ENCODE data around the gene PTPRU.

Gene PTPRU

DNA sequence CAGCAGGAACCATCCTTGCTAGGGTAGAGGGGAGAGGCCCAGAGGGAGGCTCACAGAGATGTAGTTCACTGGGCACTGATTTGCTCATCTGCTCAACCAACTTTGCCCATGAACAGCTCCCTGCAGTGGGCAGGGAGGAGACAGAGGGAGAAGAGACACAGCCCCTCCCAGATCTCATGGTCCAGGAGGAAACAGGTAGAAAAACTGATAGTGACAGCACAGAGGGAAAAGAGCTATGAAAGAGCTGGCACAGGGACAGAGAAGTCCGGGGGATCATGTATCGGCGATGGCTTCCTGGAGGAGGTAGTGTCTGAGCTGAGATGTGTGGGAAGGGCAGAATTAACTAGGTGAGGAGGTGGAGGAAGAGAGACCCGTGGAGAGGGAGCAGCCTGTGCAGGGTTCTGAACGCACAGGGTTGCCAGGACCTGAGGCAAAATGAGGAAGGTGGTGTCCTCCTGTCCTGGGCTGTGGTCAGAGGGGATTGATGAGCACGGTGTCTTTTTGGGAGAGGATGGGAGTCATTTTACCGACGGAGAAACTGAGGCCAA is 85.9 kb downstream of the PTPRU start:
- Histone ChIP-seq H3K4me3 (no peak overlapping the region), H3K27ac (no peak overlapping the region)
- TF ChIP-seq, protein P1, sequence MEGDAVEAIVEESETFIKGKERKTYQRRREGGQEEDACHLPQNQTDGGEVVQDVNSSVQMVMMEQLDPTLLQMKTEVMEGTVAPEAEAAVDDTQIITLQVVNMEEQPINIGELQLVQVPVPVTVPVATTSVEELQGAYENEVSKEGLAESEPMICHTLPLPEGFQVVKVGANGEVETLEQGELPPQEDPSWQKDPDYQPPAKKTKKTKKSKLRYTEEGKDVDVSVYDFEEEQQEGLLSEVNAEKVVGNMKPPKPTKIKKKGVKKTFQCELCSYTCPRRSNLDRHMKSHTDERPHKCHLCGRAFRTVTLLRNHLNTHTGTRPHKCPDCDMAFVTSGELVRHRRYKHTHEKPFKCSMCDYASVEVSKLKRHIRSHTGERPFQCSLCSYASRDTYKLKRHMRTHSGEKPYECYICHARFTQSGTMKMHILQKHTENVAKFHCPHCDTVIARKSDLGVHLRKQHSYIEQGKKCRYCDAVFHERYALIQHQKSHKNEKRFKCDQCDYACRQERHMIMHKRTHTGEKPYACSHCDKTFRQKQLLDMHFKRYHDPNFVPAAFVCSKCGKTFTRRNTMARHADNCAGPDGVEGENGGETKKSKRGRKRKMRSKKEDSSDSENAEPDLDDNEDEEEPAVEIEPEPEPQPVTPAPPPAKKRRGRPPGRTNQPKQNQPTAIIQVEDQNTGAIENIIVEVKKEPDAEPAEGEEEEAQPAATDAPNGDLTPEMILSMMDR (IDR thresholded peaks at IDR 0.05), result no peak
- no peak for DNase-seq (ENCODE audit: low spot score)

DNA sequence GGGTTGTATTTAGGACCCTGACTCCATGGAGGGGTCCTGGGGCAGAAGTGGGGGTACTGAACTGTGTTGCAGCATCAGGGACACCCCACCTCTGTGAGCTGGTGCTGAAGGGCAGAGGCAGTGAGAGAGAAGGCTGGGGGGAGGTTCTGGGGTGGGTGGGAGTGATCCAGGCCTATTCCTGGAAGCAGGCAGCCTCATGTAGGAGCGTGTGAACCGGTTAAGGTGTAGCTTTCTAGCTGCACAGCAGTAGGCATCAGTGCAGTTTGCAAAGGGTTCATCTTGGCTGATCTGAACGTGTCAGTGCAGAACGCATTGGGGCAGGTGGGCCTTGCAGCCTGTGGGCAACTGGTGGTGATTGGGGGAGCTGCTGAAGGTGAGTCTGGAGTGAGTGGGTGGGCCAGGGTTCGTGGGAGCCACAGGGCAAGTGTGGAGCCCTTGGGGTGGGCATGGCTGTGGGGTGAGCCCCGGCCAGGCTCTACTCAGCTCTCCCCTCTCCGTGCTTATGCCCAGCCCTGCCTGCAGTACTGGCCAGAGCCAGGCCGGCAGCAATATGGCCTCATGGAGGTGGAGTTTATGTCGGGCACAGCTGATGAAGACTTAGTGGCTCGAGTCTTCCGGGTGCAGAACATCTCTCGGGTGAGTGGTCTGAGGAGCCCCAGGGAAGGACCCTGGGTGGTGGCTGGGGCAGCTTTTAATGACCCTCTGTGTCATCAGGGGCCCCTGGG is 86.7 kb downstream of the PTPRU start:
- TF ChIP-seq, protein P1 (IDR thresholded peaks at IDR 0.05), result no peak
- DNase-seq (ENCODE audit: low spot score), result no peak
- no peak overlapping the region for H3K27ac ChIP-seq
- H3K4me3 ChIP-seq, result no peak overlapping the region

DNA sequence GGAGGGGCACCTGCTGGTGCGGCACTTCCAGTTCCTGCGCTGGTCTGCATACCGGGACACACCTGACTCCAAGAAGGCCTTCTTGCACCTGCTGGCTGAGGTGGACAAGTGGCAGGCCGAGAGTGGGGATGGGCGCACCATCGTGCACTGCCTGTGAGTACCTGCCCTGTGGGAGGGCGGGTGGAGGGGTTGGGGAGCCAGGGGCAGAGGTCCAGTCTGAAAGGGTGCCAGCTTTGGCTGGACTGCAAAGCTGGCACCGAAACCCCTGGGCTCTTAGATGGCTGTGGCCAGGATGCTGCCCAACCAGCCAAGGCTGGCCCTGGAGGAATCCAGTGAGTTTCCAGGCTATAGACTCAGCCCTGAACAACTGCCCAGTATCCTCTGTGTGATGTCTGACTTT is 87.3 kb downstream of the PTPRU start:
- H3K4me3 ChIP-seq, result no peak overlapping the region
- TF ChIP-seq, protein P1 (IDR thresholded peaks at IDR 0.05), result no peak
- H3K27ac ChIP-seq, result no peak overlapping the region
- DNase-seq (ENCODE audit: low spot score), result no peak

DNA sequence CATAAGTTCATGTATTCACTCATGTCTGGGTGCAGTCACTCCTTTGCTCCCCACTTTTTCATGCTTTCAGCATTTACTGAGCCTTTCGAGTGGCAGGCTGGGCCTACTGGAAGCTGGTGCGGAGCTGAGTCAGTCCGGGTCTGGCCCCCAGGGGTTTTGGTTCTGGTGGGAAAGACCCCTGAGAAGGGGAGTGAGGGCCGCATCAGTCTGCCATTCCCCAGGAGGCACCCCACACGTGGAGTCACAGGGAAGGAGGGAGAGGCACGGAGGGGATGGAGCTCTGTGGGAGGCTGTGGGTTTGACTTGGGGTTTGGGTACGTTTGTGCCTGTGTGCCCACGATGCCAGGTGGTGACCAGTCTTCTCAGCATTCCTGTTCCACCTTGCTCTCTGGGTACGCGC is 87.9 kb downstream of the PTPRU start:
- TF ChIP-seq, protein P1 (IDR thresholded peaks at IDR 0.05), result no peak
- DNase-seq (ENCODE audit: low spot score), result no peak
- Histone ChIP-seq H3K4me3 (no peak overlapping the region), H3K27ac (no peak overlapping the region)

DNA sequence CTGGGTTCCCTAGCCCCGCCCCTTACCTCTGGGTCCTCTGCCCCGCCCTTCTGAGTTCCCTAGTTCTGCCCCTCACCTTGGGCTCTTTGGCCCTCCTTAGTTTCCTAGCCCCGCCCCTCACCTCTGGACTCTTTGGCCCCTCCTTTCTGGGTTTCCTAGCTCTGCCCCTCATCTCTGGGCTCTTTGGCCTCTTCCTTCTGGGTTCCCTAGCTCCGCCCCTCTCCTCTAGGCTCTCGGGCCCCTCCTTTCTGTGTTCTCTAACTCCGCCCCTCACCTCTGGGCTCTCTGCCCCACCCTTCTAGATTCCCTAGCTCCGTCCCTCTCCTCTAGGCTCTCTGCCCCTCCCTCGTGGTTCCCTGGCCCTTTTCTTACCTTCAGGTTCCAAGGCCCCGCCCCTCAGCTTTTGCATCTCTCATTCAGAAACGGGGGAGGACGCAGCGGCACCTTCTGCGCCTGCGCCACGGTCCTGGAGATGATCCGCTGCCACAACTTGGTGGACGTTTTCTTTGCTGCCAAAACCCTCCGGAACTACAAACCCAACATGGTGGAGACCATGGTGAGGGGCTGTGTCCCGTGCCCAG is 88.5 kb downstream of the PTPRU start:
- TF ChIP-seq, protein P1 (IDR thresholded peaks at IDR 0.05), result no peak
- no peak overlapping the region for H3K4me3 ChIP-seq
- no peak overlapping the region for H3K27ac ChIP-seq

DNA sequence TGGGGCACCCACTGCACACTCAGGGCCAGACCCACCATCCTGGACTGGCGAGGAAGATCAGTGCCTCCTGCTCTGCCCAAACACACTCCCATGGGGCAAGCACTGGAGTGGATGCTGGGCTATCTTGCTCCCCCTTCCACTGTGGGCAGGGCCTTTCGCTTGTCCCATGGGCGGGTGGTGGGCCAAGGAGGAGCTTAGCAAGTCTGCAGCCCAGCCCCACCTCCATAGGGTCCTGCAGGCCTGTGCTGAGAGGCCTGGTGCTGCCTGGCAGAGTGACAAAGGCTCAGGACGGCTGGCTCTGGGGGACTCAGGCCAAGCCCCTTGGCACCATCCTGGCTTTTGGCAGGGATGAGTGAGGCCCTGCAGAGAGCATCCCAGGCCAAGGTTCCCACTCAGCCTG is 89.4 kb downstream of the PTPRU start:
- H3K27ac ChIP-seq, result no peak overlapping the region
- DNase-seq (ENCODE audit: low spot score), result no peak

More for the DNA sequence above, 88.5 kb downstream of the PTPRU start:
- DNase-seq (ENCODE audit: low spot score), result no peak

More for the DNA sequence above, 89.4 kb downstream of the PTPRU start:
- TF ChIP-seq, protein P1 (IDR thresholded peaks at IDR 0.05), result no peak
- H3K4me3 ChIP-seq, result no peak overlapping the region

All from coronary artery (tissue), 2 donors.